ENCODE measurements around the gene DNASE1.
"Not testable (repeated sequence)": the region's sequence is repeated elsewhere in the genome, so short reads cannot be mapped to it uniquely, and the experiment has no call there.

The DNASE1 gene

GRCh38 chr16:3642397-3643094, 11.9 kb upstream of the DNASE1 start:
- DNase-seq: no peak

- DNase-seq: no peak
Observed at GRCh38 chr16:3643095-3643730, 11.3 kb upstream of the DNASE1 start.

- no peak for DNase-seq
Observed at GRCh38 chr16:3645108-3645503, 9.4 kb upstream of the DNASE1 start.

- no peak for DNase-seq
Observed at GRCh38 chr16:3645504-3646347, 8.8 kb upstream of the DNASE1 start.

- no peak for DNase-seq
Observed at GRCh38 chr16:3646348-3646920, 8.1 kb upstream of the DNASE1 start.

- no peak for DNase-seq
Observed at GRCh38 chr16:3650631-3651265, 3.7 kb upstream of the DNASE1 start.

- no peak for DNase-seq
Observed at GRCh38 chr16:3651461-3652372, 2.8 kb upstream of the DNASE1 start.

- peak; percentile 6 for DNase-seq
Observed at GRCh38 chr16:3652373-3653195, 1.9 kb upstream of the DNASE1 start.

- no peak for DNase-seq
Observed at GRCh38 chr16:3655030-3655395, 522 bp downstream of the DNASE1 start.

GRCh38 chr16:3655396-3656159, 1.1 kb downstream of the DNASE1 start:
- DNase-seq: no peak

GRCh38 chr16:3656160-3656490, 1.6 kb downstream of the DNASE1 start:
- not testable (repeated sequence) for DNase-seq

GRCh38 chr16:3656491-3657468, 2.3 kb downstream of the DNASE1 start:
- DNase-seq: no peak

- DNase-seq: no peak
Observed at GRCh38 chr16:3659251-3659650, 4.8 kb downstream of the DNASE1 start.

- no peak for DNase-seq
Observed at GRCh38 chr16:3661311-3661710, 6.8 kb downstream of the DNASE1 start.

- DNase-seq: no peak
Observed at GRCh38 chr16:3661922-3662321, 7.4 kb downstream of the DNASE1 start.

GRCh38 chr16:3662601-3663000, 8.1 kb downstream of the DNASE1 start:
- no peak for DNase-seq

- DNase-seq: no peak
Observed at GRCh38 chr16:3664187-3664896, 9.9 kb downstream of the DNASE1 start.

GRCh38 chr16:3665508-3665907, 11.0 kb downstream of the DNASE1 start:
- DNase-seq: no peak
